Uterus (tissue), 4 donors: Measurements from ENCODE around the gene SCRN2. TPM values are rescaled to one million over a fixed set of nuclear protein-coding genes. Genes with fewer than 3 reads are reported as not detected.

Experiments
- DNase-seq, 2 donors: peaks; one replicate each; pipeline ENCODE4 v3.0.0-alpha.2; 2019 to 2020
- H3K27ac ChIP-seq, 2 donors: fragments of 200-600 bp; sonication (generic); 1 replicate in 1 of 2; 2 replicates in 1 of 2; pipeline ENCODE4 v1.5.1; 2016 to 2018
- H3K27me3 ChIP-seq, 2 donors: fragments of 200-600 bp; sonication (generic); one replicate each; pipeline ENCODE4 v1.5.1; 2018 to 2019; ENCODE audit warnings: control low read depth in 1 of 2
- H3K36me3 ChIP-seq, 2 donors: fragments of 200-600 bp; sonication (generic); one replicate each; pipeline ENCODE4 v1.5.1; 2019; ENCODE audit warnings: control low read depth in 1 of 2
- H3K4me1 ChIP-seq, 2 donors: fragments of 200-600 bp; sonication (generic); one replicate each; pipeline ENCODE4 v1.5.1; 2018 to 2019; ENCODE audit warnings: control low read depth in 1 of 2
- H3K4me3 ChIP-seq, 2 donors: fragments of 200-600 bp; sonication (generic); 1 replicate in 1 of 2; 2 replicates in 1 of 2; pipeline ENCODE4 v1.5.1; 2018 to 2019; ENCODE audit warnings: mild to moderate bottlenecking in 1 of 2
- H3K9me3 ChIP-seq, 2 donors: fragments of 200-600 bp; sonication (generic); one replicate each; pipeline ENCODE4 v1.5.1; 2019; ENCODE audit warnings: control low read depth in 1 of 2
- CTCF ChIP-seq, 4 experiments: fragments of 200-600 bp in 2 of 4; fragments of 450-650 bp in 2 of 4; sonication (generic) in 2 of 4; IDR thresholded peaks; one replicate each; pipeline ENCODE4 v1.5.1; 2016 to 2019; ENCODE audit warnings: antibody characterized with exemption in 4 of 4, mild to moderate bottlenecking in 2 of 4, moderate library complexity in 1 of 4
- POLR2A ChIP-seq, 2 donors: fragments of 450-650 bp; IDR thresholded peaks; one replicate each; pipeline ENCODE4 v1.6.1; 2016; ENCODE audit warnings: antibody characterized with exemption in 2 of 2, mild to moderate bottlenecking in 1 of 2, moderate library complexity in 1 of 2
- intact Hi-C: fragments of 100-400 bp; cut with DNase I; formaldehyde crosslinking; loops from one replicate; pipeline ENCODE4 v1.15.1; 2023; ENCODE audit warnings: low total_unique reads
- total RNA-seq, 4 donors: library from RNA; depleted of rRNA in 3 of 4; stranded (reverse); fragments of >200 nt in 3 of 4; gene quantifications; one replicate each; pipeline versions ENCODE4 v1.1.0 to v1.2.4, GENCODE V29; 2014 to 2023
- donor health status: DM: yes; HTN: yes; CAD: no.

The SCRN2 gene
- total RNA-seq, 4 donors from 2014 or later = 12.4 to 80.7 (median 39.8) TPM

GRCh38 chr17:47801906-47802305, 39.2 kb downstream of the SCRN2 start:
- H3K27ac ChIP-seq = no peak overlapping the region
- no peak for TF ChIP-seq POLR2A (IDR thresholded peaks at IDR 0.05)
- TF ChIP-seq CTCF (IDR thresholded peaks at IDR 0.05) = no peak
- no peaks in the 10 kb centered on the region for H3K9me3 ChIP-seq
- no peaks in the 10 kb centered on the region for H3K36me3 ChIP-seq
- intact Hi-C loops = no loop called here
- no peaks in the 10 kb centered on the region for H3K27me3 ChIP-seq
- no peak for DNase-seq
- H3K4me3 ChIP-seq = no peak overlapping the region
- H3K4me1 ChIP-seq = no peaks in the 10 kb centered on the region

- H3K4me3 ChIP-seq = no peak overlapping the region
- no peak for DNase-seq
- H3K27ac ChIP-seq = no peak overlapping the region
- H3K27me3 ChIP-seq = no peaks in the 10 kb centered on the region
- no peaks in the 10 kb centered on the region for H3K9me3 ChIP-seq
- no peaks in the 10 kb centered on the region for H3K4me1 ChIP-seq
- intact Hi-C loops = no loop called here
- TF ChIP-seq CTCF (IDR thresholded peaks at IDR 0.05) = no peak
- TF ChIP-seq POLR2A (IDR thresholded peaks at IDR 0.05) = no peak
- H3K36me3 ChIP-seq = no peaks in the 10 kb centered on the region
Measured at GRCh38 chr17:47801176-47801765, 39.8 kb downstream of the SCRN2 start.

- TF ChIP-seq POLR2A (IDR thresholded peaks at IDR 0.05) (no peak), CTCF (IDR thresholded peaks at IDR 0.05) (no peak)
- Histone ChIP-seq H3K27ac (no peak overlapping the region), H3K4me3 (no peak overlapping the region), H3K36me3 (no peaks in the 10 kb centered on the region), H3K27me3 (no peaks in the 10 kb centered on the region), H3K4me1 (no peaks in the 10 kb centered on the region), H3K9me3 (no peaks in the 10 kb centered on the region)
- intact Hi-C loops = no loop called here
- DNase-seq = no peak
Measured at GRCh38 chr17:47800686-47801085, 40.4 kb downstream of the SCRN2 start.

- Histone ChIP-seq H3K36me3 (no peaks in the 10 kb centered on the region), H3K27me3 (peaks cover 0 to 6% of the 10 kb centered on the region in 2 donors), H3K9me3 (no peaks in the 10 kb centered on the region), H3K27ac (no peak overlapping the region), H3K4me3 (no peak overlapping the region), H3K4me1 (no peaks in the 10 kb centered on the region)
- intact Hi-C loops = no loop called here
- TF ChIP-seq POLR2A (IDR thresholded peaks at IDR 0.05) = no peak
- no peak for TF ChIP-seq CTCF (IDR thresholded peaks at IDR 0.05)
- no peak for DNase-seq
Measured at GRCh38 chr17:47797797-47798196, 43.3 kb downstream of the SCRN2 start.

- H3K27ac ChIP-seq = no peak overlapping the region
- intact Hi-C loops = no loop called here
Measured at GRCh38 chr17:47792979-47793378, 48.1 kb downstream of the SCRN2 start.

More at GRCh38 chr17:47792979-47793378, 48.1 kb downstream of the SCRN2 start:
- no peak overlapping the region for H3K4me3 ChIP-seq
- H3K4me1 ChIP-seq = no peaks in the 10 kb centered on the region
- no peaks in the 10 kb centered on the region for H3K9me3 ChIP-seq
- TF ChIP-seq POLR2A (IDR thresholded peaks at IDR 0.05) (no peak), CTCF (IDR thresholded peaks at IDR 0.05) (no peak)
- DNase-seq = no peak
- no peaks in the 10 kb centered on the region for H3K36me3 ChIP-seq
- peaks cover 0 to 41% of the 10 kb centered on the region in 2 donors for H3K27me3 ChIP-seq
